Progenitor cell of endocrine pancreas (in vitro differentiated cells): Measurements from ENCODE around the gene KRTAP24-1. TPM values are rescaled to one million over a fixed set of nuclear protein-coding genes. Genes with fewer than 3 reads are reported as not detected.

Source experiments
- DNase-seq: peaks from one replicate; pipeline ENCODE4 v3.0.0; 2021; ENCODE audit warnings: low spot score; ENCODE audit not compliant: unreplicated experiment
- H3K27ac Mint-ChIP-seq: 2 replicates; pipeline ENCODE4 v1.8.0; 2021; ENCODE audit warnings: mild to moderate bottlenecking, moderate library complexity, mixed read lengths
- H3K27me3 Mint-ChIP-seq: 2 replicates; pipeline ENCODE4 v1.8.0; 2021; ENCODE audit warnings: mixed read lengths
- H3K36me3 Mint-ChIP-seq: 2 replicates; pipeline ENCODE4 v1.8.0; 2022; ENCODE audit warnings: mixed read lengths; ENCODE audit not compliant: insufficient read depth
- H3K4me1 Mint-ChIP-seq: 2 replicates; pipeline ENCODE4 v1.8.0; 2021; ENCODE audit warnings: low read depth, mixed read lengths
- H3K4me3 Mint-ChIP-seq: 2 replicates; pipeline ENCODE4 v1.8.0; 2021; ENCODE audit warnings: low read depth, mild to moderate bottlenecking, moderate library complexity, mixed read lengths
- H3K9me3 Mint-ChIP-seq: 2 replicates; pipeline ENCODE4 v1.8.0; 2021; ENCODE audit warnings: low read depth, mixed read lengths
- total RNA-seq: library from RNA; stranded (reverse); gene quantifications from 2 replicates; pipeline ENCODE4 v1.2.1, GENCODE V29; 2021
- TF ChIP-seq, protein P1 (sequence below): fragments of 200-600 bp; sonication (generic); IDR thresholded peaks from one replicate; pipeline ENCODE4 v1.5.0; 2021; ENCODE audit warnings: antibody characterized with exemption, mild to moderate bottlenecking; ENCODE audit not compliant: unreplicated experiment

Gene KRTAP24-1
- total RNA-seq, 1 donor from 2014 or later, result not detected

DNA sequence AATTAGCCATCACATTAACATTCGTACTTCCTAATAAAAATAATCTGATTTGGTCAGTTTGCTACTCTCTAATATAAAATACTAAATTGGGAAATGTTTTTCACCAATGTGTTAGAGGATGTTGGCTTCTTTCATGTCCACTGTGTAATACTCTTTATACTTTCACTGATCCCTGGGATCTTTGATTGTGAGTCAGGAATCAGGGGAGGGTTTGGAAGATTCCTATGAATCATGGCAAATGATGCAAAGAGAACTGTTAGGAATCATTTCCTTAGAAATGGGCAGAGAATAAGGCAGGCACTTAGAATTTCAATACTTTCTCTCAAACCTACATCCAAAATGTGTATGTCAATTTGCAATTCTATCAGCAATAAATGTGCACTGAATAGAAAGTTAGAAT is 31.0 kb downstream of the KRTAP24-1 start:
- no peak overlapping the region for H3K4me3 Mint-ChIP-seq
- no peaks in the 10 kb centered on the region for H3K4me1 Mint-ChIP-seq
- no peaks in the 10 kb centered on the region for H3K9me3 Mint-ChIP-seq
- no peak for DNase-seq
- H3K27ac Mint-ChIP-seq, result no peak overlapping the region
- TF ChIP-seq, protein P1, sequence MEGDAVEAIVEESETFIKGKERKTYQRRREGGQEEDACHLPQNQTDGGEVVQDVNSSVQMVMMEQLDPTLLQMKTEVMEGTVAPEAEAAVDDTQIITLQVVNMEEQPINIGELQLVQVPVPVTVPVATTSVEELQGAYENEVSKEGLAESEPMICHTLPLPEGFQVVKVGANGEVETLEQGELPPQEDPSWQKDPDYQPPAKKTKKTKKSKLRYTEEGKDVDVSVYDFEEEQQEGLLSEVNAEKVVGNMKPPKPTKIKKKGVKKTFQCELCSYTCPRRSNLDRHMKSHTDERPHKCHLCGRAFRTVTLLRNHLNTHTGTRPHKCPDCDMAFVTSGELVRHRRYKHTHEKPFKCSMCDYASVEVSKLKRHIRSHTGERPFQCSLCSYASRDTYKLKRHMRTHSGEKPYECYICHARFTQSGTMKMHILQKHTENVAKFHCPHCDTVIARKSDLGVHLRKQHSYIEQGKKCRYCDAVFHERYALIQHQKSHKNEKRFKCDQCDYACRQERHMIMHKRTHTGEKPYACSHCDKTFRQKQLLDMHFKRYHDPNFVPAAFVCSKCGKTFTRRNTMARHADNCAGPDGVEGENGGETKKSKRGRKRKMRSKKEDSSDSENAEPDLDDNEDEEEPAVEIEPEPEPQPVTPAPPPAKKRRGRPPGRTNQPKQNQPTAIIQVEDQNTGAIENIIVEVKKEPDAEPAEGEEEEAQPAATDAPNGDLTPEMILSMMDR, result no peak
- no peaks in the 10 kb centered on the region for H3K27me3 Mint-ChIP-seq
- H3K36me3 Mint-ChIP-seq, result no peaks in the 10 kb centered on the region

GRCh38 chr21:30249936-30250335 is 32.8 kb downstream of the KRTAP24-1 start:
- no peak overlapping the region for H3K4me3 Mint-ChIP-seq

GRCh38 chr21:30248844-30249243 is 33.9 kb downstream of the KRTAP24-1 start:
- Mint-ChIP-seq H3K4me1 (peaks cover 5% of the 10 kb centered on the region), H3K9me3 (no peaks in the 10 kb centered on the region), H3K36me3 (no peaks in the 10 kb centered on the region), H3K27me3 (no peaks in the 10 kb centered on the region), H3K27ac (no peak overlapping the region), H3K4me3 (no peak overlapping the region)
- TF ChIP-seq, protein P1, result no peak
- no peak for DNase-seq

More at GRCh38 chr21:30249936-30250335, 32.8 kb downstream of the KRTAP24-1 start:
- Mint-ChIP-seq H3K27ac (no peak overlapping the region), H3K36me3 (no peaks in the 10 kb centered on the region), H3K27me3 (no peaks in the 10 kb centered on the region), H3K9me3 (no peaks in the 10 kb centered on the region), H3K4me1 (no peaks in the 10 kb centered on the region)
- TF ChIP-seq, protein P1, result no peak
- no peak for DNase-seq

GRCh38 chr21:30245061-30245460 is 37.7 kb downstream of the KRTAP24-1 start:
- Mint-ChIP-seq H3K27me3 (no peaks in the 10 kb centered on the region), H3K36me3 (no peaks in the 10 kb centered on the region), H3K4me3 (no peak overlapping the region), H3K27ac (no peak overlapping the region), H3K4me1 (peaks cover 10% of the 10 kb centered on the region), H3K9me3 (no peaks in the 10 kb centered on the region)
- TF ChIP-seq, protein P1, result no peak
- DNase-seq, result no peak

DNA sequence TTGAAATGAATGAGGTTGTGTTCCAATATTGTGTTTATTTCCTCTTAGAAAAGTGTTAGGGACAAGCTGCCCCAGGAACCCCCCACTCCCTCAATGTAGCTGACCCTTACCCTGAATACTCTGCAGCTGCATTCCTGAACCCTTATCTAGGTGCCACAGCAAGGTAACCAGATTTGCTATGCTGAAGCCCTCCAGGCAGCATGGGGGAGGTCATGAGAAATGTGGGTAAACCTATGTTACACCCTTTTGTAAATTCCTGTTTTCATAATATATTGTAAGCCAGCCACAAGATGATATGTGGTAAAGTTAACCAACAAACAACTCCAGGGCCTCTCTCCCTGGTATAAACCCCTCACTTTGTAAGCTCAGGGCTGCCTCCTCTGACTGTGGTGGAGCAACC is 39.1 kb downstream of the KRTAP24-1 start:
- DNase-seq, result no peak
- Mint-ChIP-seq H3K27ac (peak overlapping the region; percentile 62), H3K27me3 (no peaks in the 10 kb centered on the region), H3K4me1 (peaks cover 15% of the 10 kb centered on the region), H3K4me3 (no peak overlapping the region), H3K9me3 (no peaks in the 10 kb centered on the region), H3K36me3 (no peaks in the 10 kb centered on the region)
- TF ChIP-seq, protein P1, result no peak
